Choroid plexus epithelial cell (primary cell): ENCODE data around the gene DENND1B.
"Not testable (repeated sequence)": the region's sequence is repeated elsewhere in the genome, so short reads cannot be mapped to it uniquely, and the experiment has no call there.

Experiments
- DNase-seq: peaks from one replicate; pipeline ENCODE4 v3.0.0-alpha.2; 2010; ENCODE audit warnings: low read depth
- H3K4me3 ChIP-seq: 2 replicates; pipeline ENCODE4 v1.5.1; 2011; ENCODE audit warnings: low read depth, mild to moderate bottlenecking, control low read depth, low read length, moderate library complexity
- CTCF ChIP-seq: conservative IDR thresholded peaks from 2 replicates; pipeline ENCODE4 v1.5.1; 2011; ENCODE audit warnings: low read depth, mild to moderate bottlenecking, control low read depth, inconsistent platforms, low read length, moderate library complexity

Gene DENND1B

GRCh38 chr1:197769287-197769686, 6.0 kb downstream of the DENND1B start:
- DNase-seq: no peak
- TF ChIP-seq CTCF: no peak
- no peak overlapping the region for H3K4me3 ChIP-seq

- no peak for TF ChIP-seq CTCF
- no peak overlapping the region for H3K4me3 ChIP-seq
- no peak for DNase-seq
Measured at GRCh38 chr1:197768014-197768805, 7.1 kb downstream of the DENND1B start.

- no peak overlapping the region for H3K4me3 ChIP-seq
- no peak for DNase-seq
- no peak for TF ChIP-seq CTCF
Measured at GRCh38 chr1:197763769-197764168, 11.5 kb downstream of the DENND1B start.

- no peak overlapping the region for H3K4me3 ChIP-seq
- TF ChIP-seq CTCF: no peak
- DNase-seq: no peak
Measured at GRCh38 chr1:197763307-197763706, 12.0 kb downstream of the DENND1B start.

GRCh38 chr1:197761654-197762053, 13.6 kb downstream of the DENND1B start:
- no peak for DNase-seq
- TF ChIP-seq CTCF: no peak
- no peak overlapping the region for H3K4me3 ChIP-seq

GRCh38 chr1:197755553-197755952, 19.7 kb downstream of the DENND1B start:
- H3K4me3 ChIP-seq, DNase-seq: not testable (repeated sequence)

GRCh38 chr1:197752652-197753164, 22.6 kb downstream of the DENND1B start:
- not testable (repeated sequence) for H3K4me3 ChIP-seq, DNase-seq

GRCh38 chr1:197750366-197750765, 24.9 kb downstream of the DENND1B start:
- no peak for DNase-seq
- no peak for TF ChIP-seq CTCF
- H3K4me3 ChIP-seq: no peak overlapping the region
